Keratinocyte (primary cell): ENCODE results near the gene GARRE1. TPM values are rescaled to one million over a fixed set of nuclear protein-coding genes. Genes with fewer than 3 reads are reported as not detected.
A peak's percentile ranks its signal among the peaks of the same experiment; 100 is the strongest.
"Not testable (repeated sequence)": the region's sequence is repeated elsewhere in the genome, so short reads cannot be mapped to it uniquely, and the experiment has no call there.

ENCODE experiments used
- DNase-seq: peaks from one replicate; pipeline ENCODE4 v3.0.0-alpha.2; 2011; ENCODE audit warnings: low read depth, missing footprints, low spot score
- FAIRE-seq: peaks from 2 replicates; lab custom pipeline; 2011; peaks lifted over from hg19 to GRCh38; lab: Jason Lieb, UNC
- H2AFZ ChIP-seq: 2 replicates; pipeline ENCODE4 v1.6.0; 2012; ENCODE audit warnings: low read length, control low read depth, inconsistent platforms; ENCODE audit not compliant: control insufficient read depth
- H3K27ac ChIP-seq: 2 replicates; pipeline ENCODE4 v1.5.1; 2011; ENCODE audit warnings: low read length; ENCODE audit not compliant: control insufficient read depth, insufficient read depth
- H3K27me3 ChIP-seq: 3 replicates; pipeline ENCODE4 v1.6.0; 2011; ENCODE audit warnings: low read length; ENCODE audit not compliant: control insufficient read depth, insufficient read depth; ENCODE audit errors: extremely low read depth
- H3K36me3 ChIP-seq, 2 experiments: 2 replicates in 1 of 2; 3 replicates in 1 of 2; pipeline ENCODE4 v1.5.1; 2011; ENCODE audit warnings: low read length in 2 of 2, mild to moderate bottlenecking in 1 of 2; ENCODE audit not compliant: control insufficient read depth in 2 of 2, insufficient read depth in 2 of 2; ENCODE audit errors: extremely low read depth in 1 of 2
- H3K4me1 ChIP-seq: 3 replicates; pipeline ENCODE4 v1.5.1; 2011; ENCODE audit warnings: low read length; ENCODE audit not compliant: control insufficient read depth, insufficient read depth; ENCODE audit errors: extremely low read depth
- H3K4me2 ChIP-seq: 3 replicates; pipeline ENCODE4 v1.6.0; 2011; ENCODE audit warnings: low read depth, low read length; ENCODE audit not compliant: control insufficient read depth, insufficient read depth; ENCODE audit errors: extremely low read depth
- H3K4me3 ChIP-seq, 3 experiments: fragments of 200-600 bp in 1 of 3; sonication (generic) in 1 of 3; 2 replicates in 2 of 3; 3 replicates in 1 of 3; pipeline ENCODE4 v1.5.1; 2011 to 2016; ENCODE audit warnings: low read length in 3 of 3, mild to moderate bottlenecking in 3 of 3, control low read depth in 2 of 3, inconsistent platforms in 1 of 3, low read depth in 1 of 3, mixed read lengths in 1 of 3, mixed run types in 1 of 3, moderate library complexity in 1 of 3; ENCODE audit not compliant: control insufficient read depth in 2 of 3, insufficient read depth in 2 of 3; ENCODE audit errors: extremely low read depth in 1 of 3
- H3K79me2 ChIP-seq: 2 replicates; pipeline ENCODE4 v1.6.0; 2012; ENCODE audit warnings: low read length; ENCODE audit not compliant: control insufficient read depth, insufficient read depth
- H3K9ac ChIP-seq: 3 replicates; pipeline ENCODE4 v1.6.0; 2011; ENCODE audit warnings: low read length; ENCODE audit not compliant: control insufficient read depth, insufficient read depth; ENCODE audit errors: extremely low read depth
- H3K9me1 ChIP-seq: 3 replicates; pipeline ENCODE4 v1.6.0; 2011; ENCODE audit warnings: low read length; ENCODE audit not compliant: control insufficient read depth, insufficient read depth; ENCODE audit errors: extremely low read depth
- H3K9me3 ChIP-seq: 2 replicates; pipeline ENCODE4 v1.5.1; 2012; ENCODE audit warnings: low read depth, low read length; ENCODE audit not compliant: control insufficient read depth
- H4K20me1 ChIP-seq: 3 replicates; pipeline ENCODE4 v1.6.0; 2011; ENCODE audit warnings: low read length; ENCODE audit not compliant: control insufficient read depth, insufficient read depth; ENCODE audit errors: extremely low read depth
- EZH2 ChIP-seq: IDR thresholded peaks from one replicate; pipeline ENCODE4 v1.6.1; 2012; ENCODE audit warnings: inconsistent platforms, mild to moderate bottlenecking, low read length, moderate library complexity
- dilution Hi-C: fragments of 300-500 bp; cut with MboI; formaldehyde crosslinking; loops from one replicate; pipeline ENCODE4 v1.7.0; 2020; ENCODE audit warnings: low sequenced_read_pairs; ENCODE audit not compliant: extremely low pct_ligation_motif_present
- polyA plus RNA-seq, 5 experiments: library from polyadenylated mRNA; depleted of rRNA in 3 of 5; stranded (reverse) in 3 of 5; stranded (forward) in 1 of 5; unstranded in 1 of 5; fragments of >200 nt; gene quantifications; 1 replicate in 1 of 5; 2 replicates in 3 of 5; 3 replicates in 1 of 5; pipeline versions ENCODE4 v1.2.1 to v1.2.3, GENCODE V29; 2011 to 2012; ENCODE audit warnings: missing spikeins in 2 of 5, low read depth in 1 of 5, low replicate concordance in 1 of 5
- TF ChIP-seq, protein P1 (sequence below), 3 experiments: IDR thresholded peaks in 1 of 3; conservative IDR thresholded peaks in 1 of 3; optimal IDR thresholded peaks in 1 of 3; 2 replicates in 2 of 3; 3 replicates in 1 of 3; pipeline versions ENCODE3 to v1.5.1; 2011; ENCODE audit warnings: low read length in 3 of 3, mild to moderate bottlenecking in 3 of 3, moderate library complexity in 2 of 3, control low read depth in 1 of 3, inconsistent platforms in 1 of 3; ENCODE audit not compliant: insufficient read depth in 2 of 3; ENCODE audit errors: extremely low read depth in 1 of 3

GARRE1 gene
- polyA plus RNA-seq, 1 donor (not counting 4 experiments of a cell fraction or from before 2014, with no cell fraction given), result 5.7 TPM

DNA sequence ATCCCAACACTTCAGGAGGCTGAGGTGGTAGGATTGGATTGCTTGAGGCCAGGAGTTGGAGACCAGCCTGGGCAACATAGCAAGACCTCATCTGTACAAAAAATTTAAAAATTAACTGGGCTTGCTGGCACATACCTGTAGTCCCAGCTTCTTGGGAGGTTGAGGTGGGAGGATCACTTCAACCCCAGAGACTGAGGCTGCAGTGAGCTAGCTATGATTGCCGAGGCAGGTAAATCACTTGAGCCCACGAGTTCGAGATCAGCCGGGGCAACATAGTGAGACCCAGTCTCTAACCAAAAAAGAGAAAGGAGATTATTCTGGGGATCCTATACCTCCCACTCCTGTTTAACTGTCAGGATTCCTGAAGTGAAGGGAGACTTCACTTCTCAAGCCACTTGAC, 16.4 kb upstream of the GARRE1 start:
- DNase-seq (no peak), FAIRE-seq (no peak)
- H3K79me2 ChIP-seq, result no peaks in the 10 kb centered on the region
- no peaks in the 10 kb centered on the region for H3K9me3 ChIP-seq
- H3K9me1 ChIP-seq, result peaks cover 3% of the 10 kb centered on the region
- no peaks in the 10 kb centered on the region for H3K27me3 ChIP-seq
- H3K4me3 ChIP-seq, result no peak overlapping the region
- H3K4me1 ChIP-seq, result peaks cover 6% of the 10 kb centered on the region
- no peak overlapping the region for H2AFZ ChIP-seq
- H3K9ac ChIP-seq, result no peak overlapping the region
- H3K4me2 ChIP-seq, result no peak overlapping the region
- no peaks in the 10 kb centered on the region for H3K36me3 ChIP-seq
- no peak overlapping the region for H3K27ac ChIP-seq
- dilution Hi-C loops, result no loop called here
- peaks cover 4% of the 10 kb centered on the region for H4K20me1 ChIP-seq
- TF ChIP-seq, protein P1, sequence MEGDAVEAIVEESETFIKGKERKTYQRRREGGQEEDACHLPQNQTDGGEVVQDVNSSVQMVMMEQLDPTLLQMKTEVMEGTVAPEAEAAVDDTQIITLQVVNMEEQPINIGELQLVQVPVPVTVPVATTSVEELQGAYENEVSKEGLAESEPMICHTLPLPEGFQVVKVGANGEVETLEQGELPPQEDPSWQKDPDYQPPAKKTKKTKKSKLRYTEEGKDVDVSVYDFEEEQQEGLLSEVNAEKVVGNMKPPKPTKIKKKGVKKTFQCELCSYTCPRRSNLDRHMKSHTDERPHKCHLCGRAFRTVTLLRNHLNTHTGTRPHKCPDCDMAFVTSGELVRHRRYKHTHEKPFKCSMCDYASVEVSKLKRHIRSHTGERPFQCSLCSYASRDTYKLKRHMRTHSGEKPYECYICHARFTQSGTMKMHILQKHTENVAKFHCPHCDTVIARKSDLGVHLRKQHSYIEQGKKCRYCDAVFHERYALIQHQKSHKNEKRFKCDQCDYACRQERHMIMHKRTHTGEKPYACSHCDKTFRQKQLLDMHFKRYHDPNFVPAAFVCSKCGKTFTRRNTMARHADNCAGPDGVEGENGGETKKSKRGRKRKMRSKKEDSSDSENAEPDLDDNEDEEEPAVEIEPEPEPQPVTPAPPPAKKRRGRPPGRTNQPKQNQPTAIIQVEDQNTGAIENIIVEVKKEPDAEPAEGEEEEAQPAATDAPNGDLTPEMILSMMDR (optimal IDR thresholded peaks at IDR 0.05 in 1 of 3, IDR thresholded peaks at IDR 0.05 in 1 of 3, conservative IDR thresholded peaks at IDR 0.05 in 1 of 3; ENCODE audit: extremely low read depth in 1 of 3, insufficient read depth in 2 of 3, low read length in 3 of 3), result no peak
- no peak for TF ChIP-seq EZH2

DNA sequence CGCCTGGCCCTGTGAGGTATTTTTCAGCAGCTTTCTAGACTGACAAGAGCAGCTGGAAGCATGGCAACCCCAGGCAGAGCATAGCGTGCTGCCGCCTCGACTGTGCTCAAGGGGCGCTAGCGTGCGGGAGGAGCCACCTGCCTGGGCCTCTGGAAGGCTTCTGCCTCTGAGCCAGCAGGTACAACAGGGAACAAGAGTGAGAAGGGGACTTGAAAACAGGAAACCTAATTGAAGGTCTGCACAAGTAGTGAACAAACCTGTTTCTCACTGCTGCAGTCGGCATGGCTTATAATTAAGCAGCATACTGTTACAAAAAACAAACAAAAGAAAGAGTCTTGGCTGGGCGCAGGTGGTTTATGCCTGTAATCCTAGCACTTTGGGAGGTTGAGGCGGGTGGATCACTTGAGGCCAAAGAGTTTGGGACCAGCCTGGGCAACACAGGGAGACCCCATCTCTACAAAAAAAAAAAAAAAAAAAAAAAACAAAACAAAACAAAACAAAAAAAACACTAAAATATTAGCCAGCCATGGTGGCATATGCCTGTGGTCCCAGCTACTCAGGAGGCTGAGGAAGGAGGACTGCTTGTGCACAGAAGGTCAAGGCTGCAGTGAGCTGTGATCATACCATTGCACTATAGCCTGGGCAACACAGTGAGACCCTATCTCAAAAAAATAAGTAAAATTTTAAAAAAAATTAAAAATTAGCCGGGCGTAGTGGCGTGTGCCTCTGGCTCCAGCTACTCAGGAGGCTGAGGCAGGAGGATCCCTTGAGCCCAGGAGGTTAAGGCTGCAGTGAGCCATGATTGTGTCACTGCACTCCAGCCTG, 12.6 kb upstream of the GARRE1 start:
- dilution Hi-C loops, result no loop called here

DNA sequence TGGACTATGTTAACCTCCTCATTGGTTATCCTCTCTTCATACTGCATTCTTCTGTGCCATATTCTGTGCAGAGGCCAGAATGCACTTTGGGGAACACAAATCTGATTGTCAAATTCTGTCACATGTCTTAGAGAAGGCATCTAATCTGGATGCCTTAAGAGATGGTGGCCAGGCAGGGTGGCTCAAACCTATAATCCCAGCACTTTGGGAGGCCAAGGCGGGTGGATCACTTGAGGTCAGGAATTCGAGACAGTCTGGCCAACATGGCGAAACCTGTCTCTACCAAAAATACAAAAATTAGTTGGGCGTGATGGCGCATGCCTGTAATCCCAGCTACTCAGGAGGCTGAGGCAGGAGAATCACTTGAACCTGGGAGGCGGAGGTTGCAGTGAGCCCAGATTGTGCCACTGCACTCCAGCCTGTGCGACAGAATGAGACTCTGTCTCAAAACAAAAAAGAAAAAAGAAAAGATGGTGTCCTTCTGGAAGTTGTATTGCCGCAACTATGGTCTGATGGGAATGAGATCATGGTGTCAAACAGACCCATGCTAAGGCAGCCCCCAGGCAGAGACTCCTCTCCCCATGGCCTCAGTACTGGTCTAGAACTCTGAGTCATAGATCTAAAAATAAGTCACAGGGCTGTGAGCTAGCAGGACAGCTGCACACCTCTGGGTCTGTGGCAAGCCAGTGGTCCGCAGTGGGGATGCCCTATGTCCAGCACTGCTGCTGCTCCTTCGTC, 11.0 kb upstream of the GARRE1 start:
- H2AFZ ChIP-seq, H3K36me3 ChIP-seq, H3K79me2 ChIP-seq, dilution Hi-C loops, H3K9me1 ChIP-seq, H3K4me1 ChIP-seq, H3K27ac ChIP-seq, H3K4me3 ChIP-seq, H3K27me3 ChIP-seq, FAIRE-seq, H3K9ac ChIP-seq, DNase-seq, H4K20me1 ChIP-seq, H3K4me2 ChIP-seq, H3K9me3 ChIP-seq: not testable (repeated sequence)

More for the DNA sequence above, 12.6 kb upstream of the GARRE1 start:
- no peak overlapping the region for H3K9ac ChIP-seq
- no peaks in the 10 kb centered on the region for H3K4me1 ChIP-seq
- no peak overlapping the region for H3K27ac ChIP-seq
- no peaks in the 10 kb centered on the region for H3K27me3 ChIP-seq
- H3K4me2 ChIP-seq, result no peak overlapping the region
- no peak overlapping the region for H2AFZ ChIP-seq
- H3K9me1 ChIP-seq, result no peaks in the 10 kb centered on the region
- no peak overlapping the region for H3K4me3 ChIP-seq
- no peaks in the 10 kb centered on the region for H3K79me2 ChIP-seq
- no peaks in the 10 kb centered on the region for H3K9me3 ChIP-seq
- no peak for DNase-seq
- H3K36me3 ChIP-seq, result no peaks in the 10 kb centered on the region
- TF ChIP-seq, protein P1 (optimal IDR thresholded peaks at IDR 0.05 in 1 of 3, IDR thresholded peaks at IDR 0.05 in 1 of 3, conservative IDR thresholded peaks at IDR 0.05 in 1 of 3; ENCODE audit: extremely low read depth in 1 of 3, insufficient read depth in 2 of 3, low read length in 3 of 3), result peak; percentile 53 to 76 (median 64)
- no peak for TF ChIP-seq EZH2
- no peak for FAIRE-seq
- no peaks in the 10 kb centered on the region for H4K20me1 ChIP-seq
